Erythroblast (primary cell): Measurements from ENCODE around the gene CCL4.

Experiments used
- GATA1 ChIP-seq: IDR thresholded peaks from 2 replicates; pipeline ENCODE4 v1.6.1; 2011; ENCODE audit warnings: low read depth, mild to moderate bottlenecking, control low read depth, low read length, moderate library complexity
- POLR2A ChIP-seq: IDR thresholded peaks from 2 replicates; pipeline ENCODE4 v1.6.1; 2011; ENCODE audit warnings: mild to moderate bottlenecking, low read length

GRCh38 chr17:36092230-36092629, 11.4 kb upstream of the CCL4 start:
- TF ChIP-seq POLR2A (no peak), GATA1 (no peak)
